ENCODE data around the gene KRTAP10-11. TPM values are rescaled to one million over a fixed set of nuclear protein-coding genes. Genes with fewer than 3 reads are reported as not detected.
"Not testable (repeated sequence)": the region's sequence is repeated elsewhere in the genome, so short reads cannot be mapped to it uniquely, and the experiment has no call there.

KRTAP10-11 gene
- not detected for polyA plus RNA-seq (2013, experiment 1 of 4)
- polyA plus RNA-seq (2013, experiment 2 of 4) = not detected
- polyA plus RNA-seq (2013, experiment 3 of 4) = not detected
- not detected for polyA plus RNA-seq (2013, experiment 4 of 4)

- H3K4me1 ChIP-seq (ENCODE audit: control insufficient read depth, insufficient read depth, low read length) = peaks cover 11% of the 10 kb centered on the region
- 81% methylated on average over 21 of the region's 21 CpGs for WGBS, 2 experiments
- H3K27me3 ChIP-seq (ENCODE audit: control insufficient read depth, insufficient read depth, low read length, poor library complexity, severe bottlenecking); H3K9me3 ChIP-seq (ENCODE audit: control insufficient read depth, low read length); H3K4me3 ChIP-seq (ENCODE audit: insufficient read depth, low read depth, low read length); H3K27ac ChIP-seq (ENCODE audit: insufficient read depth, low read depth, low read length, poor library complexity, severe bottlenecking); H3K36me3 ChIP-seq (ENCODE audit: control insufficient read depth, insufficient read depth, low read length): not testable (repeated sequence)
Observed at GRCh38 chr21:44646366-44647221, at the start of gene KRTAP10-11. KRTAP10-11 (plus strand) TSS chr21:44646414; CDS start chr21:44646459, 45 bp downstream.

- peaks cover 4% of the 10 kb centered on the region for H3K4me1 ChIP-seq (ENCODE audit: control insufficient read depth, insufficient read depth, low read length)
- 60 to 62% methylated on average over 11 of the region's 11 CpGs for WGBS, 2 experiments
- no peak overlapping the region for H3K4me3 ChIP-seq (ENCODE audit: insufficient read depth, low read depth, low read length)
- no peaks in the 10 kb centered on the region for H3K36me3 ChIP-seq (ENCODE audit: control insufficient read depth, insufficient read depth, low read length)
- no peaks in the 10 kb centered on the region for H3K9me3 ChIP-seq (ENCODE audit: control insufficient read depth, low read length)
- peak overlapping the region; percentile 76 for H3K27ac ChIP-seq (ENCODE audit: insufficient read depth, low read depth, low read length, poor library complexity, severe bottlenecking)
- no peaks in the 10 kb centered on the region for H3K27me3 ChIP-seq (ENCODE audit: control insufficient read depth, insufficient read depth, low read length, poor library complexity, severe bottlenecking)
Observed at GRCh38 chr21:44598061-44598460, 48.2 kb upstream of the KRTAP10-11 start.

GRCh38 chr21:44599264-44600029 is 46.8 kb upstream of the KRTAP10-11 start:
- Histone ChIP-seq H3K9me3 (ENCODE audit: control insufficient read depth, low read length) (no peaks in the 10 kb centered on the region), H3K4me1 (ENCODE audit: control insufficient read depth, insufficient read depth, low read length) (no peaks in the 10 kb centered on the region), H3K27me3 (ENCODE audit: control insufficient read depth, insufficient read depth, low read length, poor library complexity, severe bottlenecking) (no peaks in the 10 kb centered on the region), H3K4me3 (ENCODE audit: insufficient read depth, low read depth, low read length) (no peak overlapping the region), H3K36me3 (ENCODE audit: control insufficient read depth, insufficient read depth, low read length) (no peaks in the 10 kb centered on the region), H3K27ac (ENCODE audit: insufficient read depth, low read depth, low read length, poor library complexity, severe bottlenecking) (no peak overlapping the region)
- WGBS, 2 experiments = 82 to 85% methylated on average over 8 of the region's 8 CpGs

- not testable (repeated sequence) for H3K4me1 ChIP-seq (ENCODE audit: control insufficient read depth, insufficient read depth, low read length); H3K27me3 ChIP-seq (ENCODE audit: control insufficient read depth, insufficient read depth, low read length, poor library complexity, severe bottlenecking); H3K9me3 ChIP-seq (ENCODE audit: control insufficient read depth, low read length); H3K27ac ChIP-seq (ENCODE audit: insufficient read depth, low read depth, low read length, poor library complexity, severe bottlenecking); H3K36me3 ChIP-seq (ENCODE audit: control insufficient read depth, insufficient read depth, low read length); H3K4me3 ChIP-seq (ENCODE audit: insufficient read depth, low read depth, low read length)
- WGBS, 2 experiments = 89 to 90% methylated on average over 23 of the region's 23 CpGs
Observed at GRCh38 chr21:44600118-44600978, 45.9 kb upstream of the KRTAP10-11 start, which contains the start of gene KRTAP10-7. KRTAP10-7 (plus strand) TSS chr21:44600597; CDS start chr21:44600622, 25 bp downstream.

- not testable (repeated sequence) for H3K4me1 ChIP-seq (ENCODE audit: control insufficient read depth, insufficient read depth, low read length); H3K36me3 ChIP-seq (ENCODE audit: control insufficient read depth, insufficient read depth, low read length); H3K27me3 ChIP-seq (ENCODE audit: control insufficient read depth, insufficient read depth, low read length, poor library complexity, severe bottlenecking); H3K4me3 ChIP-seq (ENCODE audit: insufficient read depth, low read depth, low read length); H3K27ac ChIP-seq (ENCODE audit: insufficient read depth, low read depth, low read length, poor library complexity, severe bottlenecking); H3K9me3 ChIP-seq (ENCODE audit: control insufficient read depth, low read length)
- 77 to 82% methylated on average over 10 of the region's 10 CpGs for WGBS, 2 experiments
Observed at GRCh38 chr21:44601091-44601490, 45.1 kb upstream of the KRTAP10-11 start.

DNA sequence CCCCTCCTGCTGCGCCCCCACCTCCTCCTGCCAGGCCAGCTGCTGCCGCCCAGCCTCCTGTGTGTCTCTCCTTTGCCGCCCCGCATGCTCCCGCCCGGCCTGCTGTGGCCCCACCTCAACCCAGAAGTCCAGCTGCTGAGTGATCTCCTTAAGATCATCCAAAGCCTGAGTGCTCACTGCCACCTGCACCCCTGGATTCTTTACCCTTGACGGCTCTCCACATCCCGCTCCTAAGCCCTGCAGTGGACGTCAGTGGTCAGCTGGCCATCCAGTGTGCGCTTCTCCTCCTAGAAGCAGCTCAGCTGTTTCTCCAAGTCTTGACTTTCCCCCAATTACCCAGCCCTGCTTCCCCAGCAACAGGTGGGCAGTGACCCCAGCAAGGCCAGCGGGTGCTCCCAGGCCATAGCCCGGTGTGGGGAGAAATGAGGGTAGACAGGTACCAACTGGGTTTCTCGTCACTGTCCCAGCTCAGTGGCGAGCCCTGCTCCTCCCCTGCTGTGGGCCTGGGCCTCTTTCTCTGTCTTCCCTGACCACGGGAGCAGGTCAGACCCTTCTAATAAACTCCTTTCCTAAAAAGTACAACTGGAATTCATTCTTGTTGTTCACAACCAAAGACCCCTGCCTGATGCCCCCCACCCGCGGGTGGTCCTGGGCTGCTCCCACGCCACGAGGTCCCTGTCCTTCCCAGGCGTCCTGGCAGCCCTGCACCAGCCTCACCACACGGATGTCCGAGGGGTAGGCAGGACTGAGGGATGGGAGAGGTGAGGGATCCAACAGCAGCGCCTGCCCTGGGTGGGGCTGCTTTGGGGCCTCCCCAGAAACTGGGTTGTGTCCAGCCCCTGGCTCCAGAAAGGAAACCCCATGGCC is 44.4 kb upstream of the KRTAP10-11 start:
- H3K4me3 ChIP-seq (ENCODE audit: insufficient read depth, low read depth, low read length) = no peak overlapping the region
- H3K36me3 ChIP-seq (ENCODE audit: control insufficient read depth, insufficient read depth, low read length) = no peaks in the 10 kb centered on the region
- no peaks in the 10 kb centered on the region for H3K4me1 ChIP-seq (ENCODE audit: control insufficient read depth, insufficient read depth, low read length)
- 85 to 86% methylated on average over 23 of the region's 23 CpGs for WGBS, 2 experiments
- no peaks in the 10 kb centered on the region for H3K9me3 ChIP-seq (ENCODE audit: control insufficient read depth, low read length)
- H3K27me3 ChIP-seq (ENCODE audit: control insufficient read depth, insufficient read depth, low read length, poor library complexity, severe bottlenecking) = no peaks in the 10 kb centered on the region
- no peak overlapping the region for H3K27ac ChIP-seq (ENCODE audit: insufficient read depth, low read depth, low read length, poor library complexity, severe bottlenecking)

GRCh38 chr21:44602463-44602850 is 43.8 kb upstream of the KRTAP10-11 start:
- Histone ChIP-seq H3K4me1 (ENCODE audit: control insufficient read depth, insufficient read depth, low read length) (no peaks in the 10 kb centered on the region), H3K27me3 (ENCODE audit: control insufficient read depth, insufficient read depth, low read length, poor library complexity, severe bottlenecking) (no peaks in the 10 kb centered on the region), H3K36me3 (ENCODE audit: control insufficient read depth, insufficient read depth, low read length) (no peaks in the 10 kb centered on the region), H3K9me3 (ENCODE audit: control insufficient read depth, low read length) (no peaks in the 10 kb centered on the region), H3K4me3 (ENCODE audit: insufficient read depth, low read depth, low read length) (no peak overlapping the region), H3K27ac (ENCODE audit: insufficient read depth, low read depth, low read length, poor library complexity, severe bottlenecking) (no peak overlapping the region)
- 87 to 88% methylated on average over 20 of the region's 21 CpGs for WGBS, 2 experiments

GRCh38 chr21:44603109-44603875 is 42.9 kb upstream of the KRTAP10-11 start:
- no peak overlapping the region for H3K27ac ChIP-seq (ENCODE audit: insufficient read depth, low read depth, low read length, poor library complexity, severe bottlenecking)
- H3K36me3 ChIP-seq (ENCODE audit: control insufficient read depth, insufficient read depth, low read length) = no peaks in the 10 kb centered on the region
- no peak overlapping the region for H3K4me3 ChIP-seq (ENCODE audit: insufficient read depth, low read depth, low read length)
- WGBS, 2 experiments = 68 to 71% methylated on average over 17 of the region's 17 CpGs
- no peaks in the 10 kb centered on the region for H3K9me3 ChIP-seq (ENCODE audit: control insufficient read depth, low read length)
- no peaks in the 10 kb centered on the region for H3K4me1 ChIP-seq (ENCODE audit: control insufficient read depth, insufficient read depth, low read length)
- no peaks in the 10 kb centered on the region for H3K27me3 ChIP-seq (ENCODE audit: control insufficient read depth, insufficient read depth, low read length, poor library complexity, severe bottlenecking)

All from ectodermal cell (in vitro differentiated cells).